ENCODE data around the gene DHODH. TPM values are rescaled to one million over a fixed set of nuclear protein-coding genes. Genes with fewer than 3 reads are reported as not detected.
A peak's percentile ranks its signal among the peaks of the same experiment; 100 is the strongest.
"Not testable (repeated sequence)": the region's sequence is repeated elsewhere in the genome, so short reads cannot be mapped to it uniquely, and the experiment has no call there.

Gene DHODH
- total RNA-seq, 4 donors from 2014 or later = 5.1 to 7.3 (median 6.7) TPM

DNA sequence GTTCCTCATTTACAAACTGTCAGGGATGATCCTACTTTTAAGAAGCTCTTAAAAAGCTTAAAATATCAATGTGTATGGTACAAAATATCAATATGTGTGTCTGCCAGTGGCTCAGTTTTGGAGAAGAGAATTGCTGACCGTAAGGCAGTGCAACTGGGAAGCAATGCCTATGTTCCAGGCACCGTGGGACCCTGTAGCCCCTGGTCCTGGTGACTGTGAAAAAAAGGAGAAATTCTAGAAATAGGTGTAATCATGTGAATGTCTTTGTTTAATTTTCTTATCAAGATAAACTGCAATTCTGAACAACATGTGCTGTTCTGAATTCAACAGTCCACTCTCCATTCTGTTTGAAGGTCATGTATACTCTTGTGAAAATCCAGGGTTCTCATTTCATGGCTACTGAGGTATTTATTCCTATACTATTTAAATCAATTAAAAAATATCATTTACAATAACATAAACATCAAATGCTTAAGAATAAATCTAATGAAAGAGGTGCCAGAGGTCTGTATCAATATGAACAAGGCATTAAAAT lies 36.3 kb downstream of the DHODH start:
- Histone ChIP-seq H3K4me3 (no peak overlapping the region), H3K36me3 (no peaks in the 10 kb centered on the region), H3K4me1 (peaks cover 22 to 30% of the 10 kb centered on the region in 2 donors), H3K27me3 (no peaks in the 10 kb centered on the region), H3K9me3 (no peaks in the 10 kb centered on the region), H3K27ac (no peak overlapping the region)
- DNase-seq (no peak), ATAC-seq (no peak)
- TF ChIP-seq, protein P1, sequence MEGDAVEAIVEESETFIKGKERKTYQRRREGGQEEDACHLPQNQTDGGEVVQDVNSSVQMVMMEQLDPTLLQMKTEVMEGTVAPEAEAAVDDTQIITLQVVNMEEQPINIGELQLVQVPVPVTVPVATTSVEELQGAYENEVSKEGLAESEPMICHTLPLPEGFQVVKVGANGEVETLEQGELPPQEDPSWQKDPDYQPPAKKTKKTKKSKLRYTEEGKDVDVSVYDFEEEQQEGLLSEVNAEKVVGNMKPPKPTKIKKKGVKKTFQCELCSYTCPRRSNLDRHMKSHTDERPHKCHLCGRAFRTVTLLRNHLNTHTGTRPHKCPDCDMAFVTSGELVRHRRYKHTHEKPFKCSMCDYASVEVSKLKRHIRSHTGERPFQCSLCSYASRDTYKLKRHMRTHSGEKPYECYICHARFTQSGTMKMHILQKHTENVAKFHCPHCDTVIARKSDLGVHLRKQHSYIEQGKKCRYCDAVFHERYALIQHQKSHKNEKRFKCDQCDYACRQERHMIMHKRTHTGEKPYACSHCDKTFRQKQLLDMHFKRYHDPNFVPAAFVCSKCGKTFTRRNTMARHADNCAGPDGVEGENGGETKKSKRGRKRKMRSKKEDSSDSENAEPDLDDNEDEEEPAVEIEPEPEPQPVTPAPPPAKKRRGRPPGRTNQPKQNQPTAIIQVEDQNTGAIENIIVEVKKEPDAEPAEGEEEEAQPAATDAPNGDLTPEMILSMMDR (IDR thresholded peaks at IDR 0.05 in 4 of 5, conservative IDR thresholded peaks at IDR 0.05 in 1 of 5) = no peak
- TF ChIP-seq POLR2A (IDR thresholded peaks at IDR 0.05) = no peak
- in situ Hi-C loops (cut with MboI; ENCODE audit: low sequenced_read_pairs in 4 of 4) (no loop called here), intact Hi-C loops (cut with DNase I; ENCODE audit: low total_unique reads) (no loop called here)

- Histone ChIP-seq H3K4me1 (peaks cover 14 to 32% of the 10 kb centered on the region in 2 donors), H3K27me3 (no peaks in the 10 kb centered on the region), H3K9me3 (no peaks in the 10 kb centered on the region), H3K27ac (no peak overlapping the region), H3K4me3 (no peak overlapping the region), H3K36me3 (no peaks in the 10 kb centered on the region)
- in situ Hi-C loops (cut with MboI; ENCODE audit: low sequenced_read_pairs in 4 of 4) (no loop called here), intact Hi-C loops (cut with DNase I; ENCODE audit: low total_unique reads) (no loop called here)
- ATAC-seq (no peak), DNase-seq (no peak)
- TF ChIP-seq, protein P1 (IDR thresholded peaks at IDR 0.05 in 4 of 5, conservative IDR thresholded peaks at IDR 0.05 in 1 of 5) = no peak
- no peak for TF ChIP-seq POLR2A (IDR thresholded peaks at IDR 0.05)
Measured at GRCh38 chr16:72049110-72049509, 40.6 kb downstream of the DHODH start.

GRCh38 chr16:72050769-72051464 lies 42.4 kb downstream of the DHODH start:
- H3K9me3 ChIP-seq = no peaks in the 10 kb centered on the region
- DNase-seq (peak; percentile 78 to 87), ATAC-seq (peak; percentile 97 to 99)
- intact Hi-C loops (cut with DNase I; ENCODE audit: low total_unique reads) = loop anchor here (1.0 kb wide), 1 partner anchor 43 kb away; the partner anchor contains the start of gene DHODH
- H3K36me3 ChIP-seq = no peaks in the 10 kb centered on the region
- in situ Hi-C loops (cut with MboI; ENCODE audit: low sequenced_read_pairs in 4 of 4) = no loop called here
- peak overlapping the region; percentile 65 to 79 (median 72) for H3K27ac ChIP-seq
- peaks cover 14 to 27% of the 10 kb centered on the region in 2 donors for H3K4me1 ChIP-seq
- TF ChIP-seq, protein P1 (IDR thresholded peaks at IDR 0.05 in 4 of 5, conservative IDR thresholded peaks at IDR 0.05 in 1 of 5) = no peak
- TF ChIP-seq POLR2A (IDR thresholded peaks at IDR 0.05) = peak; percentile 18 to 54
- H3K27me3 ChIP-seq = no peaks in the 10 kb centered on the region
- H3K4me3 ChIP-seq = no peak overlapping the region

DNA sequence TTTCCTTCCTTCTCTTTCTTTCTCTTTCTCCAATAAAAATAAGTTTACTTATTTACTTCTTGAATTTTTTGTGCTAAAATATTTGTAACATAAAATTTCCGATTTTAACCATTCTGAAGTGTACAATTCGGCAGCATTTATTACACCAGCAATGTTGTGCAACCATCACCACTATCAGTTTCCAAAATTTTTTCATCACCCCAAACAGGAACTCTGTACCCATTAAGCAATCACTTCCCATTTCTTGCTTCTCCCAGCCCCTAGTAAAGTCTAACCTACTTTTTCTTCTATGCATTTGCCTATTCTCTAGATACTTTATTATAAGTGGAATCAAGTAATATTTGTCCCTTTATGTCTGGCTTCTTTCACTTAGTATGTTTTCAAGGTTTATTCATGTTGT lies 43.3 kb downstream of the DHODH start:
- intact Hi-C loops (cut with DNase I; ENCODE audit: low total_unique reads) (loop anchor here (1.0 kb wide), 1 partner anchor 44 kb away; the partner anchor contains the start of gene DHODH), in situ Hi-C loops (cut with MboI; ENCODE audit: low sequenced_read_pairs in 4 of 4) (no loop called here)
- H3K9me3 ChIP-seq = no peaks in the 10 kb centered on the region
- DNase-seq = no peak
- H3K36me3 ChIP-seq = no peaks in the 10 kb centered on the region
- H3K4me3 ChIP-seq = no peak overlapping the region
- H3K27ac ChIP-seq = peak overlapping the region; percentile 65 to 79 (median 72)
- peak in 1 of 2 donors; percentile 25 for ATAC-seq
- H3K27me3 ChIP-seq = no peaks in the 10 kb centered on the region
- H3K4me1 ChIP-seq = peaks cover 14 to 27% of the 10 kb centered on the region in 2 donors
- TF ChIP-seq, protein P1 (IDR thresholded peaks at IDR 0.05 in 4 of 5, conservative IDR thresholded peaks at IDR 0.05 in 1 of 5) = no peak
- no peak for TF ChIP-seq POLR2A (IDR thresholded peaks at IDR 0.05)

DNA sequence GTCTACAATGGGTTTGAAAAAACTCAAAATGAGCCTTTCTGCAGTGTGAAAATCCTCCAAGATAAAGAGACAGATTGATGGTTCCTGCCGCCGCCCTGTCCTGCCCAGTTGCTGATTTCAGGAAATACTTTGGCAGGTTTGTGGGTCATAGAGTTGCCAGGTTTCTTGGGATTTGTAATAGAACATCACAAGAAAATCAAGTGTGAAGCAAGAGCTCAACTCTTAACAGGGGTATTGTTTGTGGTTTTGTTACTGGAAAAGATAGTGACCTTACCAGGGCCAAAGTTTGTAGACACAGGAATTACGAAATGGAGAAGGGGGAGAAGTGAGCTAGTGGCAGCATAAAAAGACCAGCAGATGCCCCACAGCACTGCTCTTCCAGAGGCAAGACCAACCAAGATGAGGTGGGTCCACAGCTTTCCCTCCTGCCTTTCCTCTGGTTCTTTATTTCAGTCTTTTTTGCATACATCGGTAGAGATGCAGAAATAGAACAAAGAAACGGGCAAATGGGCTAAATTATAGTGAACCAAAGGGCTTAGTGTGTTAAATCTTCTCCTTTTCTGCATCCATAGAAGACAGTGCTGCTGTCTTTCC lies 45.8 kb downstream of the DHODH start, which contains the start of gene HP:
Gene HP, plus strand, starts transcription at position 252 of the 594 bp plus-strand sequence. Its CDS starts 148 bp downstream, at position 400.
- ATAC-seq; H3K9me3 ChIP-seq; H3K4me3 ChIP-seq; in situ Hi-C loops (cut with MboI; ENCODE audit: low sequenced_read_pairs in 4 of 4); intact Hi-C loops (cut with DNase I; ENCODE audit: low total_unique reads); H3K27me3 ChIP-seq; DNase-seq; H3K27ac ChIP-seq; H3K36me3 ChIP-seq: not testable (repeated sequence)
- peaks cover 14 to 27% of the 10 kb centered on the region in 2 donors for H3K4me1 ChIP-seq
